IPS-20b (cell line): ENCODE results near the gene GALNT10.

Experiments used
- H3K27ac ChIP-seq: one replicate; pipeline ENCODE4 v1.5.1; 2013; ENCODE audit warnings: low read length
- H3K27me3 ChIP-seq: 2 replicates; pipeline ENCODE4 v1.6.1; 2013; ENCODE audit warnings: mild to moderate bottlenecking, low read length, inconsistent platforms; ENCODE audit not compliant: insufficient read depth
- H3K36me3 ChIP-seq: 2 replicates; pipeline ENCODE4 v1.6.1; 2013; ENCODE audit warnings: low read depth, mild to moderate bottlenecking, inconsistent platforms, low read length, moderate library complexity; ENCODE audit not compliant: insufficient read depth
- H3K4me1 ChIP-seq: 2 replicates; pipeline ENCODE4 v1.6.1; 2013; ENCODE audit warnings: mild to moderate bottlenecking, control low read depth, inconsistent platforms, low read length, moderate library complexity; ENCODE audit not compliant: insufficient read depth
- H3K4me3 ChIP-seq: 2 replicates; pipeline ENCODE4 v1.5.1; 2013; ENCODE audit warnings: mild to moderate bottlenecking, low read length, inconsistent platforms
- H3K9ac ChIP-seq: 2 replicates; pipeline ENCODE4 v1.6.1; 2013; ENCODE audit warnings: low read depth, mild to moderate bottlenecking, inconsistent platforms, low read length, moderate library complexity
- H3K9me3 ChIP-seq: 2 replicates; pipeline ENCODE4 v1.6.1; 2013; ENCODE audit warnings: mild to moderate bottlenecking, low read depth, low read length, inconsistent platforms; ENCODE audit not compliant: insufficient read depth

The GALNT10 gene

GRCh38 chr5:154260224-154260927 lies 69.8 kb downstream of the GALNT10 start:
- Histone ChIP-seq H3K4me1 (peaks cover 24% of the 10 kb centered on the region), H3K27me3 (no peaks in the 10 kb centered on the region), H3K9ac (no peak overlapping the region), H3K36me3 (no peaks in the 10 kb centered on the region), H3K4me3 (no peak overlapping the region), H3K9me3 (no peaks in the 10 kb centered on the region), H3K27ac (no peak overlapping the region)

GRCh38 chr5:154262342-154262741 lies 71.8 kb downstream of the GALNT10 start:
- Histone ChIP-seq H3K27ac (no peak overlapping the region), H3K4me3 (no peak overlapping the region), H3K9ac (no peak overlapping the region), H3K4me1 (peaks cover 29% of the 10 kb centered on the region), H3K36me3 (no peaks in the 10 kb centered on the region), H3K9me3 (no peaks in the 10 kb centered on the region), H3K27me3 (no peaks in the 10 kb centered on the region)

- Histone ChIP-seq H3K9me3 (no peaks in the 10 kb centered on the region), H3K9ac (no peak overlapping the region), H3K4me1 (peaks cover 26% of the 10 kb centered on the region), H3K36me3 (no peaks in the 10 kb centered on the region), H3K27me3 (no peaks in the 10 kb centered on the region), H3K27ac (no peak overlapping the region), H3K4me3 (no peak overlapping the region)
Observed at GRCh38 chr5:154264549-154265196, 74.1 kb downstream of the GALNT10 start.

- Histone ChIP-seq H3K9me3 (no peaks in the 10 kb centered on the region), H3K36me3 (no peaks in the 10 kb centered on the region), H3K27ac (no peak overlapping the region), H3K9ac (no peak overlapping the region), H3K4me3 (no peak overlapping the region), H3K27me3 (no peaks in the 10 kb centered on the region), H3K4me1 (peaks cover 23% of the 10 kb centered on the region)
Observed at GRCh38 chr5:154265197-154265773, 74.8 kb downstream of the GALNT10 start.

GRCh38 chr5:154267516-154267915 lies 77.0 kb downstream of the GALNT10 start:
- H3K27ac ChIP-seq: no peak overlapping the region
- no peaks in the 10 kb centered on the region for H3K36me3 ChIP-seq

GRCh38 chr5:154268073-154268472 lies 77.5 kb downstream of the GALNT10 start:
- no peaks in the 10 kb centered on the region for H3K27me3 ChIP-seq
- no peaks in the 10 kb centered on the region for H3K36me3 ChIP-seq
- no peak overlapping the region for H3K27ac ChIP-seq
- no peak overlapping the region for H3K9ac ChIP-seq
- H3K4me3 ChIP-seq: no peak overlapping the region
- peaks cover 18% of the 10 kb centered on the region for H3K4me1 ChIP-seq
- H3K9me3 ChIP-seq: no peaks in the 10 kb centered on the region

More at GRCh38 chr5:154267516-154267915, 77.0 kb downstream of the GALNT10 start:
- Histone ChIP-seq H3K27me3 (no peaks in the 10 kb centered on the region), H3K9ac (no peak overlapping the region), H3K4me1 (peaks cover 18% of the 10 kb centered on the region), H3K9me3 (no peaks in the 10 kb centered on the region), H3K4me3 (no peak overlapping the region)

- no peaks in the 10 kb centered on the region for H3K27me3 ChIP-seq
- H3K4me3 ChIP-seq: no peak overlapping the region
- H3K9ac ChIP-seq: no peak overlapping the region
- no peaks in the 10 kb centered on the region for H3K36me3 ChIP-seq
- no peaks in the 10 kb centered on the region for H3K9me3 ChIP-seq
- H3K27ac ChIP-seq: no peak overlapping the region
- H3K4me1 ChIP-seq: peaks cover 16% of the 10 kb centered on the region
Observed at GRCh38 chr5:154269414-154269813, 78.9 kb downstream of the GALNT10 start.

- Histone ChIP-seq H3K27ac (no peak overlapping the region), H3K4me1 (peaks cover 12% of the 10 kb centered on the region), H3K4me3 (no peak overlapping the region), H3K36me3 (no peaks in the 10 kb centered on the region), H3K9ac (no peak overlapping the region), H3K9me3 (no peaks in the 10 kb centered on the region), H3K27me3 (no peaks in the 10 kb centered on the region)
Observed at GRCh38 chr5:154271466-154271865, 80.9 kb downstream of the GALNT10 start.

- H3K36me3 ChIP-seq: no peaks in the 10 kb centered on the region
- H3K4me3 ChIP-seq: no peak overlapping the region
- H3K27ac ChIP-seq: no peak overlapping the region
- H3K9me3 ChIP-seq: no peaks in the 10 kb centered on the region
- peaks cover 10% of the 10 kb centered on the region for H3K4me1 ChIP-seq
- H3K9ac ChIP-seq: no peak overlapping the region
- no peaks in the 10 kb centered on the region for H3K27me3 ChIP-seq
Observed at GRCh38 chr5:154271936-154272514, 81.5 kb downstream of the GALNT10 start.

GRCh38 chr5:154273028-154273617 lies 82.6 kb downstream of the GALNT10 start:
- Histone ChIP-seq H3K9ac (no peak overlapping the region), H3K4me3 (no peak overlapping the region), H3K27ac (no peak overlapping the region)

GRCh38 chr5:154273963-154274827 lies 83.7 kb downstream of the GALNT10 start:
- H3K4me1 ChIP-seq: no peaks in the 10 kb centered on the region

More at GRCh38 chr5:154273028-154273617, 82.6 kb downstream of the GALNT10 start:
- Histone ChIP-seq H3K4me1 (no peaks in the 10 kb centered on the region), H3K9me3 (no peaks in the 10 kb centered on the region), H3K27me3 (no peaks in the 10 kb centered on the region), H3K36me3 (no peaks in the 10 kb centered on the region)

More at GRCh38 chr5:154273963-154274827, 83.7 kb downstream of the GALNT10 start:
- Histone ChIP-seq H3K9ac (no peak overlapping the region), H3K27ac (no peak overlapping the region), H3K36me3 (no peaks in the 10 kb centered on the region), H3K27me3 (no peaks in the 10 kb centered on the region), H3K4me3 (no peak overlapping the region), H3K9me3 (no peaks in the 10 kb centered on the region)
